ENCODE data around the gene PSMA6.

The PSMA6 gene

DNA sequence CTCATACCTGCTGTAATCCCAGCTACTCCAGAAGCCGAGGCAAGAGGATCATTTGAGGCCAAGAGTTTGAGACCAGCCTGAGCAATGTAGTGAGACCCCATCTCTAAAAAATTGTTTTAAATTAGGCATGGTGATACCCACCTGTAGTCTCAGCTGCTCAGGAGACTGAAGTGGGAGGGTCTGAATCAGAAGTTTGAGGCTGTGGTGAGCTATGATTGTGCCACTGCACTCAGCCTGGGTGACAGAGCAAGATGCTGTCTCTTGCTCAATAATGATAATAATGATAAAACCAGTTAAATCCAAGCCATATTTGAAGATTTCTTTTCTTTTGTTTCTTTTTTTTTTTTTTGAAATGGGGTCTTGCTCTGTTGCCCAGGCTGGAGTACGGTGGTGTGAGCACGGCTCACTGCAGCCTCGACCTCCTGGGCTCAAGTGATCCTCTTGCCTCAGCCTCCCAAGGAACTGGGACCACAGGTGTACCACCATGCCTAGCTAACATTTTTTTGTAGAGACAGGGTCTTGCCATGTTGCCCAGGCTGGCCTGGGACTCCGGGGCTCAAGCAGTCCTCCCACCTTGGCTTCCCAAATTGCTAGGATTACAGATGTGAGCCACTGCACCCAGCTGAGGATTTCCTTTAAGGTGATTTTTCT, 12.8 kb downstream of the PSMA6 start:
- Histone ChIP-seq H3K36me3 (ENCODE audit: control insufficient read depth in 2 of 2, insufficient read depth in 1 of 2, low read length in 2 of 2) (peaks cover 21 to 28% of the 10 kb centered on the region in 2 experiments), H3K4me3 (ENCODE audit: low read depth, low read length) (no peak overlapping the region), H3K9me3 (ENCODE audit: control insufficient read depth, insufficient read depth, low read depth, low read length) (no peaks in the 10 kb centered on the region; the same call in 1 of the 2 replicates), H3K27ac (ENCODE audit: extremely low read depth, low read depth, low read length) (no peak overlapping the region), H3K4me1 (ENCODE audit: control insufficient read depth, insufficient read depth, low read length) (no peaks in the 10 kb centered on the region)
- CTCF ChIA-PET, result interaction anchor here (0.5 to 0.6 kb wide), 2 partner anchors 82 to 759 kb away, joined by 3 to 4 read pairs; no protein-coding TSS in a partner anchor
- TF ChIP-seq ZNF121 (tag by site-specific recombination; IDR thresholded peaks at IDR 0.05), result peak; percentile 70
- no peak for TF ChIP-seq ZNF214 (tag by site-specific recombination; IDR thresholded peaks at IDR 0.05; ENCODE audit: borderline replicate concordance)
- no peak for TF ChIP-seq ZNF302 (tag by site-specific recombination; IDR thresholded peaks at IDR 0.05; ENCODE audit: low read depth)
- TF ChIP-seq, protein P1, sequence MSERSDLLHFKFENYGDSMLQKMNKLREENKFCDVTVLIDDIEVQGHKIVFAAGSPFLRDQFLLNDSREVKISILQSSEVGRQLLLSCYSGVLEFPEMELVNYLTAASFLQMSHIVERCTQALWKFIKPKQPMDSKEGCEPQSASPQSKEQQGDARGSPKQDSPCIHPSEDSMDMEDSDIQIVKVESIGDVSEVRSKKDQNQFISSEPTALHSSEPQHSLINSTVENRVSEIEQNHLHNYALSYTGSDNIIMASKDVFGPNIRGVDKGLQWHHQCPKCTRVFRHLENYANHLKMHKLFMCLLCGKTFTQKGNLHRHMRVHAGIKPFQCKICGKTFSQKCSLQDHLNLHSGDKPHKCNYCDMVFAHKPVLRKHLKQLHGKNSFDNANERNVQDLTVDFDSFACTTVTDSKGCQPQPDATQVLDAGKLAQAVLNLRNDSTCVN (tag by site-specific recombination; optimal IDR thresholded peaks at IDR 0.05), result no peak
- no peak for TF ChIP-seq ZNF707 (tag by site-specific recombination; IDR thresholded peaks at IDR 0.05)
- no peak for TF ChIP-seq ZNF670 (tag by site-specific recombination; IDR thresholded peaks at IDR 0.05; ENCODE audit: low read depth)
- TF ChIP-seq, protein P2, sequence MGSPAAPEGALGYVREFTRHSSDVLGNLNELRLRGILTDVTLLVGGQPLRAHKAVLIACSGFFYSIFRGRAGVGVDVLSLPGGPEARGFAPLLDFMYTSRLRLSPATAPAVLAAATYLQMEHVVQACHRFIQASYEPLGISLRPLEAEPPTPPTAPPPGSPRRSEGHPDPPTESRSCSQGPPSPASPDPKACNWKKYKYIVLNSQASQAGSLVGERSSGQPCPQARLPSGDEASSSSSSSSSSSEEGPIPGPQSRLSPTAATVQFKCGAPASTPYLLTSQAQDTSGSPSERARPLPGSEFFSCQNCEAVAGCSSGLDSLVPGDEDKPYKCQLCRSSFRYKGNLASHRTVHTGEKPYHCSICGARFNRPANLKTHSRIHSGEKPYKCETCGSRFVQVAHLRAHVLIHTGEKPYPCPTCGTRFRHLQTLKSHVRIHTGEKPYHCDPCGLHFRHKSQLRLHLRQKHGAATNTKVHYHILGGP (tag by site-specific recombination; IDR thresholded peaks at IDR 0.05), result no peak
- TF ChIP-seq ZNF664 (tag by site-specific recombination; IDR thresholded peaks at IDR 0.05), result no peak
- POLR2A ChIA-PET, result interaction anchor here (1.7 kb wide), 1 partner anchor 13 kb away, joined by 7 read pairs; the partner anchor contains the start of gene PSMA6

DNA sequence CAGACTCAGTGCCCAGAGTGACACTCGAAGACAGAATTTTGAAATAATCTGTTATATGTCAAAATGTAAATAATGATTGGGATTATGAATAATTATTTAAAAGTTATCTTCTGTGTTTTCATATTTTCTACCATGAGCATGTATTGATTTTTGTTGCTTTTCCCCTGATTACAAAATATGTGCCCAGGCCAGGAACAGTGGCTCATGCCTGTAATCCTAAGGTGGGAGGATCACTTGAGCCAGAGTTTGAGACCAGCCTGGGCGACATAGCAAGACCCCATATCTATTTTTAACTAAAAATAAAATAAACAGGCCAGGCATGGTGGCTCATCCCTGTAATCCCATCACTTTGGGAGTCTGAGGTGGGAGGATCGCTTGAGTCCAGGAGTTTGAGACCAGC, 13.5 kb downstream of the PSMA6 start:
- no peak for TF ChIP-seq YY1 (tag by site-specific recombination; IDR thresholded peaks at IDR 0.05)
- TF ChIP-seq ZNF600 (tag by site-specific recombination; IDR thresholded peaks at IDR 0.05), result no peak
- no peak for TF ChIP-seq RBAK (tag by site-specific recombination; IDR thresholded peaks at IDR 0.05)
- no peak for TF ChIP-seq ZNF10 (tag by site-specific recombination; IDR thresholded peaks at IDR 0.05)
- Histone ChIP-seq H3K9me3 (ENCODE audit: control insufficient read depth, insufficient read depth, low read depth, low read length) (no peaks in the 10 kb centered on the region; the same call in 1 of the 2 replicates), H3K36me3 (ENCODE audit: control insufficient read depth in 2 of 2, insufficient read depth in 1 of 2, low read length in 2 of 2) (peaks cover 27 to 34% of the 10 kb centered on the region in 2 experiments), H3K27ac (ENCODE audit: extremely low read depth, low read depth, low read length) (no peak overlapping the region), H3K4me3 (ENCODE audit: low read depth, low read length) (no peak overlapping the region), H3K4me1 (ENCODE audit: control insufficient read depth, insufficient read depth, low read length) (no peaks in the 10 kb centered on the region)
- CTCF ChIA-PET, result interaction anchor here (0.5 to 0.6 kb wide), 2 partner anchors 83 to 103 kb away, joined by 4 read pairs; no protein-coding TSS in a partner anchor
- POLR2A ChIA-PET, result no interaction called here

DNA sequence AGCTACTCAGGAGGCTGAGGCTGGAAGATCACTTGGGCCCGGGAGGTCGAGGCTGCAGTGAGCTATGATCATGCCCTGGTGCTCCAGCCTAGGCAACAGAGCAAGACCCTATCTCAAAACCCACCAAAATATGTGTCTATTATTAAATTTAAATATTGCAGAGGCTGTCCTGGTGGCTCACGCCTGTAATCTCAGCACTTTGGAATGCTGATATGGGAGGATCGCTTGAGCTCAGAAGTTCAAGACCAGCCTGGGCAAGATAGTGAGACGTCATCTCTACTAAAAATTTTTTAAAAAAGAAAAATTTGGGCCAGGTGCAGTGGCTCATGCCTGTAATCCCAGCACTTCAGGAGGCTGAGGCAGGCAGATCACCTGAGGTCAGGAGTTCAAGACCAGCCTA, 13.9 kb downstream of the PSMA6 start:
- ChIA-PET POLR2A (interaction anchor here (2.0 kb wide), 1 partner anchor 14 kb away, joined by 6 read pairs; the partner anchor contains the start of gene PSMA6), CTCF (interaction anchor here (0.6 kb wide), 1 partner anchor 103 kb away, joined by 4 read pairs; no protein-coding TSS in a partner anchor)
- Histone ChIP-seq H3K4me3 (ENCODE audit: low read depth, low read length) (no peak overlapping the region), H3K27ac (ENCODE audit: extremely low read depth, low read depth, low read length) (no peak overlapping the region), H3K36me3 (ENCODE audit: control insufficient read depth in 2 of 2, insufficient read depth in 1 of 2, low read length in 2 of 2) (peaks cover 32 to 39% of the 10 kb centered on the region in 2 experiments), H3K9me3 (ENCODE audit: control insufficient read depth, insufficient read depth, low read depth, low read length) (no peaks in the 10 kb centered on the region; the same call in 1 of the 2 replicates), H3K4me1 (ENCODE audit: control insufficient read depth, insufficient read depth, low read length) (no peaks in the 10 kb centered on the region)
- TF ChIP-seq ZBTB21 (tag by site-specific recombination; IDR thresholded peaks at IDR 0.05), result no peak
- TF ChIP-seq ZNF423 (tag by site-specific recombination; IDR thresholded peaks at IDR 0.05), result no peak
- TF ChIP-seq TRIM28 (IDR thresholded peaks at IDR 0.05; ENCODE audit: borderline replicate concordance, low read length), result no peak
- no peak for TF ChIP-seq KLF16 (tag by site-specific recombination; IDR thresholded peaks at IDR 0.05)
- TF ChIP-seq CTCF (tag by site-specific recombination; IDR thresholded peaks at IDR 0.05), result no peak
- no peak for TF ChIP-seq ZNF548 (tag by site-specific recombination; IDR thresholded peaks at IDR 0.05)
